HG03571 (cell line): Measurements from ENCODE around the gene STN1.

ENCODE experiments used
- ATAC-seq: cut with Tn5 transposase; IDR thresholded peaks from one replicate; pipeline ENCODE4 v1.9.1; 2021; ENCODE audit not compliant: unreplicated experiment

STN1 gene

GRCh38 chr10:103918053-103918846, at the start of gene STN1:
TSS of gene STN1 (minus strand) at chr10:103918184. CDS start at chr10:103917594, 590 bp downstream.
- ATAC-seq = peak; percentile 94

- peak; percentile 37 for ATAC-seq
These were observed 49.6 kb upstream of the STN1 start for GRCh38 chr10:103967448-103968071.

- peak; percentile 81 for ATAC-seq
These were observed 48.9 kb upstream of the STN1 start, which contains the start of gene SLK for GRCh38 chr10:103966671-103967447. TSS of gene SLK (plus strand) at chr10:103967140. CDS start at chr10:103967746, 606 bp downstream.

GRCh38 chr10:103960103-103960502, 42.1 kb upstream of the STN1 start:
- no peak for ATAC-seq

- no peak for ATAC-seq
These were observed 41.0 kb upstream of the STN1 start for GRCh38 chr10:103958996-103959395.

GRCh38 chr10:103954543-103954942, 36.6 kb upstream of the STN1 start:
- ATAC-seq = no peak

- no peak for ATAC-seq
These were observed 34.0 kb upstream of the STN1 start for GRCh38 chr10:103951942-103952341.

- no peak for ATAC-seq
These were observed 33.2 kb upstream of the STN1 start for GRCh38 chr10:103951183-103951582.

- ATAC-seq = no peak
These were observed 31.7 kb upstream of the STN1 start for GRCh38 chr10:103949728-103950127.

- no peak for ATAC-seq
These were observed 30.0 kb upstream of the STN1 start for GRCh38 chr10:103947799-103948516.

- no peak for ATAC-seq
These were observed 24.9 kb upstream of the STN1 start for GRCh38 chr10:103942866-103943265.

- ATAC-seq = no peak
These were observed 23.8 kb upstream of the STN1 start for GRCh38 chr10:103941801-103942200.

GRCh38 chr10:103939522-103939921, 21.5 kb upstream of the STN1 start:
- no peak for ATAC-seq

- ATAC-seq = no peak
These were observed 18.0 kb upstream of the STN1 start for GRCh38 chr10:103936022-103936421.

GRCh38 chr10:103934308-103934707, 16.3 kb upstream of the STN1 start:
- no peak for ATAC-seq

- ATAC-seq = no peak
These were observed 15.7 kb upstream of the STN1 start for GRCh38 chr10:103933557-103934121.

GRCh38 chr10:103932971-103933370, 15.0 kb upstream of the STN1 start:
- ATAC-seq = no peak

- ATAC-seq = no peak
These were observed 14.3 kb upstream of the STN1 start for GRCh38 chr10:103932271-103932670.

- ATAC-seq = no peak
These were observed 13.6 kb upstream of the STN1 start for GRCh38 chr10:103931603-103932002.

GRCh38 chr10:103930881-103931280, 12.9 kb upstream of the STN1 start:
- no peak for ATAC-seq

GRCh38 chr10:103930449-103930848, 12.5 kb upstream of the STN1 start:
- ATAC-seq = no peak
